Measurements from ENCODE around the gene AUTS2. TPM values are rescaled to one million over a fixed set of nuclear protein-coding genes. Genes with fewer than 3 reads are reported as not detected.

Gene AUTS2
- total and polyA plus RNA-seq, 10 of the 15 experiments (the other 5 are each of a cell fraction or from before 2014, with no cell fraction given), result 6.4 to 55.6 (median 21.6) TPM

DNA sequence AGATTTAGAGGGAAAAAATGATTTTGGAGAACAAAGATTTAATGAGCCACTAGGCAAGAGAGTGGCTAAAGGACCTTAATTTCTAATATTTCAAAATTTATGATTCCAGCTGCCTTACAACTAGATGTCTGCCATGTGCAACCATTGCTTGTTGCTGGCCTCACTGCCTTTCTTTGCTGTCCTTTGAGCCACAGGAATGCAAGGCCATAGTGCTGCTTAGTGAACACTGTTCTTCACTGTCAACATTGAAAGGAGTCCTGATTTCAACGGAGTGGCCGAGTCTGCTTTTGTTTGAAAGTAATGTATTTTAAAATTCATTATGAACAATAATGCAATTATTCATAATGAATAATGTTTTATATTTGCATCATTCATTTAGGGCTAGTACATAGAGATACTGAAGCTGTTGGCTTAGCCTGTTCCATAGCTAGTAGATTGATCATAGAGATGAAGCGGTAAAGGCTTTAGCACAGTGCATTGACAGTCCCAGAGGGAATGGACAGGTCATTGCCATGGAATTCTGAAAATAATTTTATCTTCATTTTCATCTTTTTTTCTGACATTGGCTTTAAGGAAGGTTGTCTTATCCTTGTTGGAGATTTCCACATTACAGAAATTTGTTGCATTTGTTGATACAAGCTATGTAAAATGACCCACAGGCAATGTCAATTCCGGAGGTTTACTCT lies 544.1 kb downstream of the AUTS2 start:
- Histone ChIP-seq H3K27ac (ENCODE audit: control insufficient read depth, insufficient read depth) (no peak overlapping the region), H3K4me3 (no peak overlapping the region), H3K36me3 (ENCODE audit: control insufficient read depth in 2 of 2, insufficient read depth in 2 of 2, low read length in 1 of 2) (no peaks in the 10 kb centered on the region), H3K4me2 (ENCODE audit: control insufficient read depth, insufficient read depth) (no peak overlapping the region), H3K27me3 (replicated peaks in 1 of 2; ENCODE audit: control insufficient read depth in 2 of 2, insufficient read depth in 2 of 2, low read length in 1 of 2) (no peaks in the 10 kb centered on the region), H3K9me3 (replicated peaks; ENCODE audit: control insufficient read depth, insufficient read depth, low read length) (no peaks in the 10 kb centered on the region), H4K20me1 (ENCODE audit: control insufficient read depth, insufficient read depth) (no peaks in the 10 kb centered on the region), H3K79me2 (ENCODE audit: control insufficient read depth, insufficient read depth, low read length) (no peaks in the 10 kb centered on the region), H3K4me1 (ENCODE audit: control insufficient read depth, insufficient read depth, low read length) (no peaks in the 10 kb centered on the region), H2AFZ (ENCODE audit: control insufficient read depth, low read depth, low read length) (no peak overlapping the region), H3K9ac (ENCODE audit: control insufficient read depth, insufficient read depth, low read length) (no peak overlapping the region)
- intact Hi-C loops (cut with micrococcal nuclease; ENCODE audit: unreplicated experiment) (no loop called here), in situ Hi-C loops (cut with MboI) (no loop called here)
- WGBS (ENCODE audit: insufficient coverage, insufficient replicate concordance, low lambda C conversion rate, missing lambda C conversion rate), result 63% methylated on average over 4 of the region's 4 CpGs
- POLR2A ChIA-PET, result no interaction called here
- SMC1A ChIA-PET (ENCODE audit: uncharacterized antibody, unreplicated experiment), result interaction anchor here (1.2 kb wide), 1 partner anchor 12 kb away, joined by 3 read pairs; no protein-coding TSS in a partner anchor
- ATAC-seq, result no peak
- TF ChIP-seq RUNX3 (IDR thresholded peaks at IDR 0.05; ENCODE audit: low read length), result no peak
- TF ChIP-seq ATF7 (IDR thresholded peaks at IDR 0.05; ENCODE audit: low read depth), result no peak
- no peak for TF ChIP-seq KLF5 (IDR thresholded peaks at IDR 0.05; ENCODE audit: partially characterized antibody)
- TF ChIP-seq, protein P1, sequence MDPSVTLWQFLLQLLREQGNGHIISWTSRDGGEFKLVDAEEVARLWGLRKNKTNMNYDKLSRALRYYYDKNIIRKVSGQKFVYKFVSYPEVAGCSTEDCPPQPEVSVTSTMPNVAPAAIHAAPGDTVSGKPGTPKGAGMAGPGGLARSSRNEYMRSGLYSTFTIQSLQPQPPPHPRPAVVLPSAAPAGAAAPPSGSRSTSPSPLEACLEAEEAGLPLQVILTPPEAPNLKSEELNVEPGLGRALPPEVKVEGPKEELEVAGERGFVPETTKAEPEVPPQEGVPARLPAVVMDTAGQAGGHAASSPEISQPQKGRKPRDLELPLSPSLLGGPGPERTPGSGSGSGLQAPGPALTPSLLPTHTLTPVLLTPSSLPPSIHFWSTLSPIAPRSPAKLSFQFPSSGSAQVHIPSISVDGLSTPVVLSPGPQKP (IDR thresholded peaks at IDR 0.05; ENCODE audit: low read depth, low read length), result no peak
- TF ChIP-seq, protein P2, sequence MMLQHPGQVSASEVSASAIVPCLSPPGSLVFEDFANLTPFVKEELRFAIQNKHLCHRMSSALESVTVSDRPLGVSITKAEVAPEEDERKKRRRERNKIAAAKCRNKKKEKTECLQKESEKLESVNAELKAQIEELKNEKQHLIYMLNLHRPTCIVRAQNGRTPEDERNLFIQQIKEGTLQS (IDR thresholded peaks at IDR 0.05; ENCODE audit: borderline replicate concordance, extremely low read depth, low read depth, low read length), result no peak
- TF ChIP-seq, protein P3, sequence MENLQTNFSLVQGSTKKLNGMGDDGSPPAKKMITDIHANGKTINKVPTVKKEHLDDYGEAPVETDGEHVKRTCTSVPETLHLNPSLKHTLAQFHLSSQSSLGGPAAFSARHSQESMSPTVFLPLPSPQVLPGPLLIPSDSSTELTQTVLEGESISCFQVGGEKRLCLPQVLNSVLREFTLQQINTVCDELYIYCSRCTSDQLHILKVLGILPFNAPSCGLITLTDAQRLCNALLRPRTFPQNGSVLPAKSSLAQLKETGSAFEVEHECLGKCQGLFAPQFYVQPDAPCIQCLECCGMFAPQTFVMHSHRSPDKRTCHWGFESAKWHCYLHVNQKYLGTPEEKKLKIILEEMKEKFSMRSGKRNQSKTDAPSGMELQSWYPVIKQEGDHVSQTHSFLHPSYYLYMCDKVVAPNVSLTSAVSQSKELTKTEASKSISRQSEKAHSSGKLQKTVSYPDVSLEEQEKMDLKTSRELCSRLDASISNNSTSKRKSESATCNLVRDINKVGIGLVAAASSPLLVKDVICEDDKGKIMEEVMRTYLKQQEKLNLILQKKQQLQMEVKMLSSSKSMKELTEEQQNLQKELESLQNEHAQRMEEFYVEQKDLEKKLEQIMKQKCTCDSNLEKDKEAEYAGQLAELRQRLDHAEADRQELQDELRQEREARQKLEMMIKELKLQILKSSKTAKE (IDR thresholded peaks at IDR 0.05; ENCODE audit: low read depth, poor library complexity, severe bottlenecking), result no peak
- TF ChIP-seq KAT2A (conservative IDR thresholded peaks at IDR 0.05; ENCODE audit: control insufficient read depth, low read depth, low read length), result no peak
- TF ChIP-seq SREBF2 (IDR thresholded peaks at IDR 0.05; ENCODE audit: low read length), result no peak
- TF ChIP-seq RCOR1 (conservative IDR thresholded peaks at IDR 0.05; ENCODE audit: low read depth, low read length), result no peak
- TF ChIP-seq HCFC1 (IDR thresholded peaks at IDR 0.05; ENCODE audit: low read length), result no peak
- DNase-seq (ENCODE audit: low read depth, low spot score), result no peak
- BruUV-seq (replicated peaks), result no TSS peak
- RAD21 ChIA-PET (ENCODE audit: unreplicated experiment), result interaction anchor here (1.3 kb wide), 1 partner anchor 19 kb away, joined by 4 read pairs; no protein-coding TSS in a partner anchor
- CTCF ChIA-PET, result interaction anchor here (0.7 to 1.4 kb wide), 2 partner anchors 9 to 51 kb away, joined by 3 to 7 read pairs; no protein-coding TSS in a partner anchor
- no peak for FAIRE-seq

Data from GM12878 (cell line).